GM12891 (cell line): Measurements from ENCODE around the gene FES.

ENCODE experiments used
- POLR2A ChIP-seq: IDR thresholded peaks from 2 replicates; pipeline ENCODE4 v1.6.1; 2011; ENCODE audit warnings: low read depth, low read length, control low read depth
- POLR2AphosphoS5 ChIP-seq: IDR thresholded peaks from 2 replicates; pipeline ENCODE4 v1.6.1; 2011; ENCODE audit warnings: low read depth, low read length, control low read depth
- SPI1 ChIP-seq: IDR thresholded peaks from 2 replicates; pipeline ENCODE4 v1.6.1; 2011; ENCODE audit warnings: low read depth, low read length, control low read depth

- TF ChIP-seq POLR2AphosphoS5 (no peak), POLR2A (no peak), SPI1 (no peak)
These were observed 24.8 kb upstream of the FES start for GRCh38 chr15:90859234-90860131.
